ENCODE results near the gene HSD17B12. TPM values are rescaled to one million over a fixed set of nuclear protein-coding genes. Genes with fewer than 3 reads are reported as not detected.

The HSD17B12 gene
- total and polyA plus RNA-seq, 11 donors: 40.5 to 114 (median 70.0) TPM

DNA sequence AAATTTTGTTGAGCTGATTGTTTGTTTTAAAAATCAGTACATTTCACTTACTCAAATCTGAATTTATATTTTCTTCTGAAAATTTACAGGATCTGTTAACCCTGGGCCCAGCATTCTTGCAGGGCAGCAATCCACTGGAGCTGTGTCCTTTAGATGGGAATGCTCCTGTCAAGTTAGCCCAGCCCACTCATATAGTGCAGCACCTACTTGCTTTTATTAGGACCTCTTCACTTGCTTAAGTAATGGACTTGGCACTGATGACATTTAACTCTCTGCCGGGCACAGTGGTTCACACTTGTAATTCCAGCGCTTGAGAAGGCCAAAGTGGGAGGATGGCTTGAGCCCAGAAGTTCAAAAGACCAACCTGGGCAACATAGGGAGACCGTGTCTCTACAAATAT lies 89.6 kb downstream of the HSD17B12 start:
- no peak for TF ChIP-seq POLR2A (IDR thresholded peaks at IDR 0.05)
- TF ChIP-seq, protein P1, sequence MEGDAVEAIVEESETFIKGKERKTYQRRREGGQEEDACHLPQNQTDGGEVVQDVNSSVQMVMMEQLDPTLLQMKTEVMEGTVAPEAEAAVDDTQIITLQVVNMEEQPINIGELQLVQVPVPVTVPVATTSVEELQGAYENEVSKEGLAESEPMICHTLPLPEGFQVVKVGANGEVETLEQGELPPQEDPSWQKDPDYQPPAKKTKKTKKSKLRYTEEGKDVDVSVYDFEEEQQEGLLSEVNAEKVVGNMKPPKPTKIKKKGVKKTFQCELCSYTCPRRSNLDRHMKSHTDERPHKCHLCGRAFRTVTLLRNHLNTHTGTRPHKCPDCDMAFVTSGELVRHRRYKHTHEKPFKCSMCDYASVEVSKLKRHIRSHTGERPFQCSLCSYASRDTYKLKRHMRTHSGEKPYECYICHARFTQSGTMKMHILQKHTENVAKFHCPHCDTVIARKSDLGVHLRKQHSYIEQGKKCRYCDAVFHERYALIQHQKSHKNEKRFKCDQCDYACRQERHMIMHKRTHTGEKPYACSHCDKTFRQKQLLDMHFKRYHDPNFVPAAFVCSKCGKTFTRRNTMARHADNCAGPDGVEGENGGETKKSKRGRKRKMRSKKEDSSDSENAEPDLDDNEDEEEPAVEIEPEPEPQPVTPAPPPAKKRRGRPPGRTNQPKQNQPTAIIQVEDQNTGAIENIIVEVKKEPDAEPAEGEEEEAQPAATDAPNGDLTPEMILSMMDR (IDR thresholded peaks at IDR 0.05): no peak
- no peaks in the 10 kb centered on the region for H3K27me3 ChIP-seq

DNA sequence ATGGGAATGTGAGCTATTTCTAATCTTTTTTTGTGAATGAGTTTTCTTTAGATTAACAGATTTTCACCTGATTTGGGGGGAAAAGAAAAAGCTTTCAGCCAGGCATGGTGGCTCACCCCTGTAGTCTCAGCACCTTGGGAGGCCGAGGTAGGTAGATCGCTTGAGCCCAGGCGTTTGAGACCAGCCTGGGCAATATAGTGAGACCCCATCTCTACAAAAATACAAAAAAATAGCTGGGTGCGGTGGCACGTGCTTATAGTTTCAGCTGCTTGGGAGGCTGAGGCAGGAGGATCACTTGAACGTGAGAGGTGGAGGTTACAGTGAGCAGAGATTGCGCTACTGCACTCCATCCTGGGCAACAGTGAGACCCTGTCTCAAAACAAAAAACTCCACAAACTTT lies 92.2 kb downstream of the HSD17B12 start:
- Histone ChIP-seq H3K9me3 (peaks cover 0 to 4% (median 0%) of the 10 kb centered on the region in 12 donors), H3K4me3 (no peak overlapping the region), H3K4me1 (peaks cover 0 to 10% (median 0%) of the 10 kb centered on the region in 12 donors), H3K36me3 (peaks cover 0 to 9% (median 0%) of the 10 kb centered on the region in 9 donors), H3K27ac (no peak overlapping the region), H3K27me3 (no peaks in the 10 kb centered on the region)
- intact Hi-C loops (cut with DNase I): loop anchor here in 1 of 10 donors (10.0 kb wide), 1 partner anchor 58 kb away; no protein-coding TSS in a partner anchor
- ATAC-seq (no peak), DNase-seq (no peak)
- 94 to 98% (median 97%) methylated on average over 7 of the region's 7 CpGs for WGBS, 4 donors
- TF ChIP-seq POLR2A (IDR thresholded peaks at IDR 0.05): no peak
- TF ChIP-seq, protein P1 (IDR thresholded peaks at IDR 0.05): no peak

More for the DNA sequence above, 89.6 kb downstream of the HSD17B12 start:
- intact Hi-C loops (cut with DNase I): loop anchor here in 1 of 10 donors (10.0 kb wide), 1 partner anchor 55 kb away; no protein-coding TSS in a partner anchor
- no peak overlapping the region for H3K4me3 ChIP-seq
- ATAC-seq (peak; percentile 67 to 92 (median 88)), DNase-seq (peak in 2 of 5 donors; percentile 9 to 27)
- 66 to 76% (median 71%) methylated on average over 3 of the region's 3 CpGs for WGBS, 4 donors
- H3K9me3 ChIP-seq: peaks cover 0 to 12% (median 3%) of the 10 kb centered on the region in 12 donors
- H3K36me3 ChIP-seq: peaks cover 0 to 9% (median 2%) of the 10 kb centered on the region in 9 donors
- peaks cover 0 to 10% (median 0%) of the 10 kb centered on the region in 12 donors for H3K4me1 ChIP-seq
- peak overlapping the region in 1 of 12 donors; percentile 2 for H3K27ac ChIP-seq

DNA sequence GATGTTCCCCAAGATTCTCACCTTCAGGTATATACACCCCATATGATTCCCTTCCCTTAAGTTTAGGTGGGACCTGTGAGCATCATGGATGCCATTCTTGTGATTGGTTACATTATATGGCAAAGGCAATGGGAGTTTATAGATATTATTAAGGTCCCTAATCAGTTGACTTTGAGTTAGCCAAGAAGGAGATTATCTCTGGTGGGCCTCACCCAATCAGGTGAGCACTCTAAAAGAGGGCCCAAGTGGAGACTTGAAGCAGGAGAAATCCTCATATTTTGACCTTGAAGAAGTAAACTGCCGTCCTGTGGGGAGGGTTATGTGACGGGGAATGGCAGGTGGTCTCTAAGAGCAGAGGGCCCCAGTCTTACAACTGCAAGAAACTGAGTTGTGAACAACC lies 94.2 kb downstream of the HSD17B12 start:
- ATAC-seq (no peak), DNase-seq (no peak)
- Histone ChIP-seq H3K27ac (no peak overlapping the region), H3K4me3 (no peak overlapping the region), H3K36me3 (peaks cover 0 to 9% (median 0%) of the 10 kb centered on the region in 9 donors), H3K9me3 (no peaks in the 10 kb centered on the region), H3K27me3 (no peaks in the 10 kb centered on the region), H3K4me1 (peaks cover 0 to 8% (median 0%) of the 10 kb centered on the region in 12 donors)
- intact Hi-C loops (cut with DNase I): loop anchor here in 1 of 10 donors (10.0 kb wide), 1 partner anchor 60 kb away; no protein-coding TSS in a partner anchor
- 83 to 99% (median 96%) methylated on average over 2 of the region's 2 CpGs for WGBS, 4 donors
- TF ChIP-seq, protein P1 (IDR thresholded peaks at IDR 0.05): no peak
- no peak for TF ChIP-seq POLR2A (IDR thresholded peaks at IDR 0.05)

DNA sequence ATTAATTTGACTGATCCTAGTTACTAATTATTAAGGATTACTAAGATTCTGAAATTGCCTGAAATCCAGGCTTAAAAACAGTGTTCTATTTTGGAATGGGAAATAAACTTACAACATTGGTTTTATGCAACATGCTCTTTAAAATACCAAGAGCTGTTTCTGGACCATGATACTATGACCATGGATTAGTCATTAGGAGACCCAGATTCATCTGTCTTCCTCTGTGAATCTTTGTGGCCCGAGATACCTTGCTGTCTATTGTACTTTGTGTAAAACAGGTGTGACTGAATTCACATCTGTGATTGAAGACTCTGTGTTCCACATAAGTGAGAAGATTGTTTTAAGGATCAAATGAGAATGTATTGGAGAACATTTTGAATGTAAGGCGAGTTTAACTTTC lies 98.8 kb downstream of the HSD17B12 start:
- ATAC-seq (no peak), DNase-seq (no peak)
- Histone ChIP-seq H3K27me3 (no peaks in the 10 kb centered on the region), H3K36me3 (peaks cover 0 to 9% (median 0%) of the 10 kb centered on the region in 9 donors), H3K27ac (no peak overlapping the region), H3K4me1 (peaks cover 0 to 11% (median 0%) of the 10 kb centered on the region in 12 donors), H3K4me3 (no peak overlapping the region), H3K9me3 (peaks cover 0 to 19% (median 3%) of the 10 kb centered on the region in 12 donors)
- 90 to 98% (median 93%) methylated on average over 2 of the region's 2 CpGs for WGBS, 4 donors
- TF ChIP-seq, protein P1 (IDR thresholded peaks at IDR 0.05): no peak
- no peak for TF ChIP-seq POLR2A (IDR thresholded peaks at IDR 0.05)
- intact Hi-C loops (cut with DNase I): loop anchor here in 1 of 10 donors (10.0 kb wide), 1 partner anchor 65 kb away; no protein-coding TSS in a partner anchor
